Omental fat pad (tissue), 4 donors: Measurements from ENCODE around the gene TSACC. TPM values are rescaled to one million over a fixed set of nuclear protein-coding genes. Genes with fewer than 3 reads are reported as not detected.

Experiments
- ATAC-seq: fragments of 150-250 bp; one replicate; pipeline ENCODE4 v1.9.1; 2016; ENCODE audit warnings: mild to moderate bottlenecking, moderate library complexity; ENCODE audit not compliant: low FRiP score
- DNase-seq: peaks from one replicate; pipeline ENCODE4 v3.0.0-alpha.2; 2019; ENCODE audit warnings: low spot score
- CTCF ChIP-seq, 3 donors: fragments of 450-650 bp; IDR thresholded peaks; one replicate each; pipeline ENCODE4 v1.5.1; 2016 to 2017; ENCODE audit warnings: antibody characterized with exemption in 3 of 3, mild to moderate bottlenecking in 3 of 3, moderate library complexity in 2 of 3
- total RNA-seq, 4 donors: library from RNA; depleted of rRNA; stranded (reverse); fragments of >200 nt; gene quantifications; one replicate each; pipeline ENCODE4 v1.1.0, GENCODE V29; 2016

The TSACC gene
- total RNA-seq, 4 donors from 2014 or later = not detected

- ATAC-seq (no peak), DNase-seq (no peak)
- no peak for TF ChIP-seq CTCF (IDR thresholded peaks at IDR 0.05)
These were observed 50.1 kb downstream of the TSACC start for GRCh38 chr1:156388174-156389137.

GRCh38 chr1:156389311-156389710 lies 51.0 kb downstream of the TSACC start:
- DNase-seq (no peak), ATAC-seq (no peak)
- no peak for TF ChIP-seq CTCF (IDR thresholded peaks at IDR 0.05)

GRCh38 chr1:156390469-156391365 lies 52.4 kb downstream of the TSACC start:
- ATAC-seq (no peak), DNase-seq (no peak)
- TF ChIP-seq CTCF (IDR thresholded peaks at IDR 0.05) = no peak

GRCh38 chr1:156391366-156391677 lies 53.0 kb downstream of the TSACC start:
- no peak for DNase-seq
- no peak for ATAC-seq
- TF ChIP-seq CTCF (IDR thresholded peaks at IDR 0.05) = no peak

GRCh38 chr1:156391701-156392100 lies 53.4 kb downstream of the TSACC start:
- ATAC-seq (no peak), DNase-seq (no peak)
- no peak for TF ChIP-seq CTCF (IDR thresholded peaks at IDR 0.05)

- DNase-seq (no peak), ATAC-seq (no peak)
- TF ChIP-seq CTCF (IDR thresholded peaks at IDR 0.05) = no peak
These were observed 54.1 kb downstream of the TSACC start for GRCh38 chr1:156392452-156392853.
